HL-60/S4 treated with retinoic acid at 250 ng/mL for 4 days and 3 days (cell line): Measurements from ENCODE around the gene AFF3.
"Not testable (repeated sequence)": the region's sequence is repeated elsewhere in the genome, so short reads cannot be mapped to it uniquely, and the experiment has no call there.

Source experiments
- in situ Hi-C: fragments of 300-500 bp; cut with MboI; formaldehyde crosslinking; loops from 2 replicates; pipeline ENCODE4 v1.7.0; 2022; ENCODE audit warnings: low sequenced_read_pairs

The AFF3 gene

DNA sequence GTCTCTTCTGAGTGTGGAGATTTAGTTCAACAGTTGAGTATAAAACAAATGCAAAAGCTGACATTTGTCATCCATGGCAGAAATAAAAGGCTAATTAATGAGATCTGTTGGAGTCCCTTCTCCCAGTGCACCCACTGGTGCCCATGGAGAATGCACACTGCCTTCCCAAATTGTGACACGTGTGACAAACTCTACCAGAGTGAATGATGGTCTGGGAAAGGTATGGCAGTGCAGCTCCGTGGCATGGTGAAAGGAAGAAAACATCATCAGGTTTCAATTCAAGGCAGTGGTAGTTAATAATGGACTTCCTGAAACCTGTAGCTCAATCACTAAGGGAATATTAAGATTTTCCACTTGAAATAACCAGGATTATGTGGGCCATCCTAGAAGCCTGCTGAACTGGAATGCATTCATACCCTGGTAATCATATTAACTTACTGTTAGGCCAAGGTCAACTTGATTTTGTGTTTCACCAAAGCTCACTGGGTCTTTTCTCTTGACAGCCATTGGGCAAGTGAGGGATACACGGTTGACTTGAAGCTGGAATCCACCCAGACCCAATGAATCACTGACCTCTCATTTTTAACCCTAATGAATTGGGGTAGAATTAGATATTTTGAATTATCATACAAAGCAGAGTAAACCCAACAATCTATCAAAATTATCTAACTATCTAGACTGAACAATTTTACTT, 167.6 kb downstream of the AFF3 start:
- in situ Hi-C loops = no loop called here

DNA sequence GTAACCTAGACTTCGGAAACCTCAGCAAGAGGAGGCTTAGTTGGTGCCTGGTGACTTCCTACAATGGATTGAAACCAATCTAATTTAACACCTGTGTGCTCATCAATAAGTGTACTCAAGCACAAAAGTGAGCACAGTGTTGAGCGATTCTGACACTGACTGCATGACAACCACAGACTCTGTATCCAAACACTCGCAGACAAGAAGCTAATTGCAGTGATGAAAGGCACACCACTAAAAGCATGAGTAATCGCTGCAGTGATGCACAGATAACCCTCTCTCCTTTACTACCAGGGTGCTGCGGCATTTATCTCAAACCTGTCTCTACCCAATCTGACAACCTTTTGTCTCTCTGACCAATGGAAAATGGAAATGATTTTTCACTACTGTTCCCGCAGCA, 168.1 kb downstream of the AFF3 start:
- in situ Hi-C loops = no loop called here

GRCh38 chr2:99971326-99971900, 171.0 kb downstream of the AFF3 start:
- in situ Hi-C loops = no loop called here

GRCh38 chr2:99970292-99970868, 172.0 kb downstream of the AFF3 start:
- in situ Hi-C loops = no loop called here

GRCh38 chr2:99961196-99961913, 181.0 kb downstream of the AFF3 start:
- in situ Hi-C loops = no loop called here

GRCh38 chr2:99960790-99961189, 181.6 kb downstream of the AFF3 start:
- in situ Hi-C loops = no loop called here

DNA sequence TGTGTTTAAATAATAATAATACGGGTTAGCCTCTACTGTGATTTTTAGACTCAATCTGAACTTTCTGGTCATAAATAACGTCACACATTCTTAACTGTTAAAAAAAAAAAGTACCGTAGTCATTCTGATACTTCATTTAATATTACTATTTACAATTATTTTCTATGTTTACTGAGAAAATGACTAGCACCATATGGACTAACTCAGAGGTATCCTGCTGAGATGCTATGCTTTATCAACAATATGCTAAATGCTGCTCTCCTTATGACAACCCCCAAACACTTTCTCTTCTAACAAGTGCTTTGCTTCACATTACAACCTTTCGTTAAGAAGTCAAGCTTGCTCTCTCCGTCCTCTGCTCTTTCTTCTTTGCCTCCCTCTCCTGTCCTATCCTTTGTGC, 182.1 kb downstream of the AFF3 start:
- in situ Hi-C loops = no loop called here

- in situ Hi-C loops = no loop called here
Observed at GRCh38 chr2:99959261-99960014, 183.0 kb downstream of the AFF3 start.

- in situ Hi-C loops = no loop called here
Observed at GRCh38 chr2:99957332-99958133, 184.9 kb downstream of the AFF3 start.

DNA sequence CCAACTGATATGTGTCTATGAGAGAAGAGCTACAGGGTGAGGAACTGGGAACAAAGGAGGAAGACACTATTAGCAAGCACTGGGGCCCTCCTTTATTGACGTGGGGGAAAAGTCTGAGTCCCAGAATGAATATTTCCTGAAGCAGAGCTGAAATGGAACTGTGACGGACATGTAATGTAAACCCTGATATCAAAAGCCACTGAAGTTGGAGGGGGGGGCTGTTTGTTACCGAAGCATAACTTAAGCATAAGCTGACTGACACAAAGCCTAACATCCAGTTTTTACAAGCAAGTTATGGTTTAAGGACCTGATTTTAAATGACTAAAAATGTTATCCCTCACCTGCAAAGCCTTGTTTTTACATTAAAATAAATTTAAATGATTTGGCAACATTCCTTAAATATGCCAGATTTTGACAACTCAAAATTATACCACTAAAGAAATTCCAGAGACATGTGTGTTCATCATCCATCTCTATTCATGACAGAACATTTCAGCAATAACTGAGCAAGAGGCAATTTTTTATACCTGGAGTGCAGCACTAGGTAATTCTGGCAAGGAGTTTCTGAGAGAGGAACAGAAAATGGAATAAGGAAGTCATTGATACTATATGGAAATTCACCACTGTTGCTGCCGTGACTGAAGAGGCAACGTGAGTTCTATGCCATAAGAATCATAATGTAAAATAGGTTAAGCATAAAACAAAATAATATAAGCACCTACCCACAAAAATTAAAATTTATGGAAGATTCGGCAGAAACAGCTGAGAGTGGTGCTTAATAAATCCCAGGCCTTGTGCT, 186.0 kb downstream of the AFF3 start:
- in situ Hi-C loops = no loop called here

GRCh38 chr2:99953750-99954149, 188.6 kb downstream of the AFF3 start:
- in situ Hi-C loops = no loop called here

DNA sequence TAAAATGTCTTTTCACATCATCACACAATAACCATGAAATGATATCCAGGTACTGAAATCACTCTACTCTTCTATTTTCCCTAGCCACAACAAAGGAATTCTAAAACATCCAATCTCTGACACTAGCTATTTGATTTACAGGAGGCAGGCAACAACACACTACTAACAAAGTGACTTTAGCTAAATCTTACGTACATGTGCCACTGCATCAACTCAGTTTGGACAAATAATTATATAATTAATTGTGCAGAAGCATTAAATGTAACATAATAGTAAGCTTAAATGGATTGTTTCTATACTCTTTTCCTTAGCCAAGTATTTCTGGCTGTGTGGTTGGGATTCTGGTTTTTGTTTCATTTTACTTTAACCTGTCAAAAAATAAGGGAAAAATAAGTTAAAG, 192.4 kb downstream of the AFF3 start:
- in situ Hi-C loops = no loop called here

GRCh38 chr2:99949530-99949929, 192.9 kb downstream of the AFF3 start:
- in situ Hi-C loops = no loop called here

DNA sequence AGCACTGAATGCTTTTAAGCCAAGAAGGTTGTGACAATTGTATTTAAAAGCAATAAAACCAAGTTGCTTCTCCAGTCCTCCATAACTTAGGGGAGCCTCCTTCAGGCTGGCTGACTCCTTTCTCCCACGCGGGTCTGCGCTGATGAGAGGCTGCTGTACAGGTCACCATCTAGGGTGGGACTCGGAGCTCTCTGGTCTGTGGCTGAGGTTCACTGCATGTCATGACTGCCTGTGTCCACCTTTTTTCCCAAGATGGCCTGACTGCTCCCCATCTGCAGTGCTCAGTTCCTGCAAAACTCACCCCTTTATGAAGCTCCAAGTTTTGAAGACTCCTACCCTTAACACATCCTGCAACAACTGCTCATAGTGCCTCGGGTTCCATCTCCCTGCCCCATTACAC, 194.4 kb downstream of the AFF3 start:
- in situ Hi-C loops = no loop called here

DNA sequence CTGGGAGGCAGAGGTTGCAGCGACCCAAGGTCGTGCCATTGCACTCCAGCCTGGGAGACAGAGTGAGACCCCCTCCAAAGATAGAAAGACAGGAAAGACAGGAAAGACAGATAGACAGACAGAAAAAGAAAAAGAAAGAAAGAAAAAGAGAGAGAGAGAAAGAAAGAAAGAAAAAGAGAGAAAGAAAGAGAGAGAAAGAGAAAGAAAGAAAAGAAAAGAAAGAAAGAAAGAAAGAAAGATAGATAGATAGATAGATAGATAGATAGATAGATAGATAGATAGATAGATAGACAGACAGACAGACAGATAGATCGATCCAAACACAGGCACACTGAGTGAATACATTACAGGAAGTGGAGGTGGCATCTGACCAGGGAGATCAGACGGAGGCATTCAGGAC, 195.0 kb downstream of the AFF3 start:
- in situ Hi-C loops = not testable (repeated sequence)

GRCh38 chr2:99944019-99944418, 198.4 kb downstream of the AFF3 start:
- in situ Hi-C loops = no loop called here

- in situ Hi-C loops = no loop called here
Observed at GRCh38 chr2:99942561-99943347, 199.6 kb downstream of the AFF3 start.

- in situ Hi-C loops = no loop called here
Observed at GRCh38 chr2:99940963-99941362, 201.4 kb downstream of the AFF3 start.

GRCh38 chr2:99939135-99939534, 203.3 kb downstream of the AFF3 start:
- in situ Hi-C loops = no loop called here
